Endometrial microvascular endothelial cells (primary cell): ENCODE results near the gene DVL2. TPM values are rescaled to one million over a fixed set of nuclear protein-coding genes. Genes with fewer than 3 reads are reported as not detected.

ENCODE experiments used
- in situ Hi-C: cut with HindIII; loops from 2 replicates; pipeline ENCODE4 v1.10.0; 2017; ENCODE audit warnings: low sequenced_read_pairs, low pct_unique_long_range_greater_than_20kb; ENCODE audit errors: inconsistent ontology term
- total RNA-seq: library from RNA; depleted of rRNA; stranded (reverse); fragments of >200 nt; gene quantifications from one replicate; pipeline ENCODE4 v1.2.3, GENCODE V29; 2015; ENCODE audit errors: inconsistent ontology term

DVL2 gene
- total RNA-seq, 1 donor from 2014 or later = 31.8 TPM

DNA sequence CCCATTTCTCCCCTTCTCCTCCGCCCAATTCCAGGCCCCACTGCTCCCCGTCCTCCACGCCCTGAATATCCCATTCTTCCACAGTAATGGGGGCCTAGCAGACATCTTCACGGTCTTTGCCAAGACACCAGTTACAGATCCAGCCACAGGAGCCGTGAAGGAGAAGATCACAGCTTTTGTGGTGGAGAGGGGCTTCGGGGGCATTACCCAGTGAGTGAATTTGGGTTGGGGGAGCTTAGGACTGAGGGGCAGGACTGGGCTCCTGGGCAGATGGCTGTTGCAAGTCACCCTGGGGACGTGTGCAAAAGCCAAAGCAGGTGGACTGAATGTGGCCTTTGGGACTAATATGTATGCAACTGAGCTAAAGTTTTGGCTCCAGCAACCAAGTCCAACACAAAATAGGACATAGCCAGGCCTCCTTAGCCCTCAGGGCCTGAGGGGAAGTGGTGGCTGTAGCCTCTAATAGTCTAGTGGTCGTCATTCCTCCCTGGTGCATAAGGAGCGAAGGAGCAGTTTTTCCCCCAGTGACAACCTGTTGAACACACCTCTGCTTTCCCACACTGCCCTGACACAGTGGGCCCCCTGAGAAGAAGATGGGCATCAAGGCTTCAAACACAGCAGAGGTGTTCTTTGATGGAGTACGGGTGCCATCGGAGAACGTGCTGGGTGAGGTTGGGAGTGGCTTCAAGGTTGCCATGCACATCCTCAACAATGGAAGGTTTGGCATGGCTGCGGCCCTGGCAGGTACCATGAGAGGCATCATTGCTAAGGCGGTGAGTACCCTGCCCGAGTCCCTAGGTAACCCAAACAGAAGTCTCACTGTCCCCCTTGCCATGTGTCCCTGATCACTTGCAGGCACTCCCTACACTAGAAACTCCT, 12.0 kb downstream of the DVL2 start:
- in situ Hi-C loops = no loop called here

GRCh38 chr17:7221278-7222092, 12.8 kb downstream of the DVL2 start:
- in situ Hi-C loops = no loop called here

- in situ Hi-C loops = no loop called here
Observed at GRCh38 chr17:7220593-7221277, 13.6 kb downstream of the DVL2 start.

DNA sequence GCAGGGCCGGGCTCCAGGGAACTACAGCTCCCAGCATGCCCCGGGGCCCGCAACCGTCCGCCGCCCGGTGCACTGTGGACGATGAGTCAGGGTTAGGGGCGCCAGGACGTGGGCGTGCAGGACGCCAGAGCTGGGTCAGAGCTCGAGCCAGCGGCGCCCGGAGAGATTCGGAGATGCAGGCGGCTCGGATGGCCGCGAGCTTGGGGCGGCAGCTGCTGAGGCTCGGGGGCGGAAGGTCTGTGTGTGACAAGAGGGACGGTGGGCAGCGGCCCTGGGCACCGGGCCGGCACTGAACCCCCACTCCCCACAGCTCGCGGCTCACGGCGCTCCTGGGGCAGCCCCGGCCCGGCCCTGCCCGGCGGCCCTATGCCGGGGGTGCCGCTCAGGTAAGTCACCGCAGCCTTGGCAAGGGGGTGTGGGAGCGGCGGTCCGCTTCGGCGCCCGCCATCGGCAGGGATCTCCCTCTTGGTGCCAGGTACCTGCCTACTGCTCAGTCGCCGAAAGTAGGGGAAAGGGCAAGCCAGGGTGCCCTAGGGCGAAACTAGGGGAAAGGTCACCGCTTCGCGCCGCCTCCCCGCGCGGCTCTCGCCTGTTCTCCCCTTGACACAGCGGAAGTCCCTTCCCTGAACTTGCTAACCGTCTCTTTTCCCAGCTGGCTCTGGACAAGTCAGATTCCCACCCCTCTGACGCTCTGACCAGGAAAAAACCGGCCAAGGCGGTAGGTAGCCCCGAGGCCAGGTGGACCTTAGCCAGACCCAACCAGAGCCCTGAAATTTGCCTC, 14.3 kb downstream of the DVL2 start, which contains the start of the genes ACADVL and DLG4:
TSS of gene ACADVL (plus strand) at position 127 of the 781 bp plus-strand sequence. CDS start at position 174, 47 bp downstream.
TSS of gene DLG4 (minus strand) at position 25 of the 781 bp plus-strand sequence.
- in situ Hi-C loops = no loop called here

DNA sequence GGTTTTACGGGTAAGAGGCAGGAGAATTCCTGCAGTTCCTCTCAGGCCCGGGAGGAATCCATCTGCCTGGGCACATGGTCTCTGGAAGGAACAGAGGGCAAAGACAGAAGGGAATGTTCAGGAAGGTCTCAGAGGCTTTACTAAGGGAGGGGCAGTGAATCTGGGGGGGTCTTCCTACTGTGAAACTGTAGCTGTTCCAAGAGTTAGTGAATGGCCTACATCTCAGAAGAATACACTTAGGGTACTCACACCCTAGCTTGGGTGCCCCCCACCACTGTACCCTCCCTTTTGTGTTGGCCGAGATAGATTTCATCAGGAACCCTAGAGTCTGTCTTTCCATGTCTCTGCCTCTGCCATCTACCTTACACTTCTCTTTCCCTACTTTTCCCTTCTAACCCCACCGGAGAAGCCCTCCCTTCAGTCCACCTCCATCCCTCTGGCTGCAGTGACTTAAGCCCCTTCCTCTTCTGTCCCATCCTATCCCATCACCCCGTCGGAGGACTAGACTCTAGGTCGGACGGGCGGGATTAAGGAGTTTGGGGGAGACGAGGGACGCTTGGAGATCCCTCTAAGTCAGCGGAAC, 15.0 kb downstream of the DVL2 start:
- in situ Hi-C loops = no loop called here

GRCh38 chr17:7218758-7219157, 15.6 kb downstream of the DVL2 start:
- in situ Hi-C loops = no loop called here

- in situ Hi-C loops = no loop called here
Observed at GRCh38 chr17:7218166-7218565, 16.2 kb downstream of the DVL2 start.

- in situ Hi-C loops = no loop called here
Observed at GRCh38 chr17:7217113-7217987, 17.0 kb downstream of the DVL2 start.

- in situ Hi-C loops = no loop called here
Observed at GRCh38 chr17:7216242-7217112, 17.8 kb downstream of the DVL2 start.

- in situ Hi-C loops = no loop called here
Observed at GRCh38 chr17:7215652-7216180, 18.6 kb downstream of the DVL2 start.

- in situ Hi-C loops = no loop called here
Observed at GRCh38 chr17:7215136-7215638, 19.1 kb downstream of the DVL2 start.

GRCh38 chr17:7214300-7215135, 19.8 kb downstream of the DVL2 start:
- in situ Hi-C loops = no loop called here

- in situ Hi-C loops = no loop called here
Observed at GRCh38 chr17:7213895-7214299, 20.4 kb downstream of the DVL2 start.

GRCh38 chr17:7211491-7212273, 22.6 kb downstream of the DVL2 start:
- in situ Hi-C loops = no loop called here
